Colonic mucosa (tissue), 4 donors: Measurements from ENCODE around the gene SYT1. TPM values are rescaled to one million over a fixed set of nuclear protein-coding genes. Genes with fewer than 3 reads are reported as not detected.

Experiments used
- DNase-seq: peaks from one replicate; pipeline ENCODE4 v3.0.0-alpha.2; 2020
- H3K27ac ChIP-seq: fragments of 200-600 bp; one replicate; pipeline ENCODE4 v1.8.0; 2021
- H3K27me3 ChIP-seq: fragments of 200-600 bp; one replicate; pipeline ENCODE4 v1.8.0; 2021
- H3K36me3 ChIP-seq: fragments of 200-600 bp; one replicate; pipeline ENCODE4 v1.8.0; 2021
- H3K4me1 ChIP-seq: fragments of 200-600 bp; one replicate; pipeline ENCODE4 v1.8.0; 2021; ENCODE audit warnings: mild to moderate bottlenecking
- H3K4me3 ChIP-seq: fragments of 200-600 bp; one replicate; pipeline ENCODE4 v1.8.0; 2021
- H3K9ac ChIP-seq, 2 donors: one replicate each; pipeline ENCODE4 v1.7.0; 2013; ENCODE audit warnings: control low read depth in 2 of 2, low read depth in 2 of 2, low read length in 2 of 2
- H3K9me3 ChIP-seq: fragments of 200-600 bp; one replicate; pipeline ENCODE4 v1.8.0; 2021
- intact Hi-C: fragments of 100-400 bp; cut with DNase I; formaldehyde crosslinking; loops from one replicate; pipeline ENCODE4 v1.14.1; 2022
- total RNA-seq, 2 donors: library from RNA; stranded (reverse); fragmentation: NEBNext Ultra II Directional in 1 of 2; extraction: Animal tissue kit (Norgen Biotek cat#: 25700) in 1 of 2; gene quantifications; one replicate each; pipeline ENCODE4 v1.2.1, GENCODE V29; 2021
- TF ChIP-seq, protein P1 (sequence below): fragments of 200-600 bp; IDR thresholded peaks from one replicate; pipeline ENCODE4 v1.8.0; 2022; ENCODE audit warnings: antibody characterized with exemption, mild to moderate bottlenecking
- donor health status: healthy.
- donor health status: DM: no; HTN: no; CAD: no.
- donor health status: DM: no; HTN: no; CAD: no.

Gene SYT1
- total RNA-seq, 2 donors from 2014 or later, result 0.94 to 3.2 TPM

DNA sequence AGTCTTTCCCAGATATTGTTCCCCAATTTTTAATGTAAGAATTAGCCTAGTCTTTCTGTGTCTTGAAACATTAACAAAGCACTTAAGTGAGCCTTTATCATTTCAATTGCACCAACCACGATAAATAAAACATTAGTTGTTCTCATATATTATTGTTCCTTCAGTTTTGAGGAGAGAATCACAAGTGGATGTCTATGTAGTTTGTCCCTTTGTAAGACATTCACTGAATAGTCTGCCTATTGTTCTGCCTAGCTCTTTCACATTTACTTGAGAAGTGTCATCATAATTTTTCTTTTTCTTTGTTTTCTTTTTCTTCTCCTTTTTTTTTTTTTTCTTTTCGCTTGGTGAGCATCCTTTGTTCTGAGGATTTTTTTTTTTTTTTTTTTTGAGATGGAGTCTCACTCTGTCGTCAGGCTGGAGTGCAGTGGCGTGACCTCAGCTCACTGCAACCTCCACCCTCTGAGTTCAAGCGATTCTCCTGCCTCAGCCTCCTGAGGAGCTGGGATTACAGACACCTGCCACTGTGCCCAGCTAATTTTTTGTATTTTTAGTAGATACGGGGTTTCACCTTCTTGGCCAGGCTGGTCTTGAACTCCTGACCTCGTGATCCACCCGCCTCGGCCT is 129.7 kb downstream of the SYT1 start:
- DNase-seq, result no peak
- H3K36me3 ChIP-seq, result no peaks in the 10 kb centered on the region
- intact Hi-C loops, result no loop called here
- H3K4me3 ChIP-seq, result no peak overlapping the region
- no peaks in the 10 kb centered on the region for H3K4me1 ChIP-seq
- no peak overlapping the region for H3K9ac ChIP-seq
- no peak overlapping the region for H3K27ac ChIP-seq
- TF ChIP-seq, protein P1, sequence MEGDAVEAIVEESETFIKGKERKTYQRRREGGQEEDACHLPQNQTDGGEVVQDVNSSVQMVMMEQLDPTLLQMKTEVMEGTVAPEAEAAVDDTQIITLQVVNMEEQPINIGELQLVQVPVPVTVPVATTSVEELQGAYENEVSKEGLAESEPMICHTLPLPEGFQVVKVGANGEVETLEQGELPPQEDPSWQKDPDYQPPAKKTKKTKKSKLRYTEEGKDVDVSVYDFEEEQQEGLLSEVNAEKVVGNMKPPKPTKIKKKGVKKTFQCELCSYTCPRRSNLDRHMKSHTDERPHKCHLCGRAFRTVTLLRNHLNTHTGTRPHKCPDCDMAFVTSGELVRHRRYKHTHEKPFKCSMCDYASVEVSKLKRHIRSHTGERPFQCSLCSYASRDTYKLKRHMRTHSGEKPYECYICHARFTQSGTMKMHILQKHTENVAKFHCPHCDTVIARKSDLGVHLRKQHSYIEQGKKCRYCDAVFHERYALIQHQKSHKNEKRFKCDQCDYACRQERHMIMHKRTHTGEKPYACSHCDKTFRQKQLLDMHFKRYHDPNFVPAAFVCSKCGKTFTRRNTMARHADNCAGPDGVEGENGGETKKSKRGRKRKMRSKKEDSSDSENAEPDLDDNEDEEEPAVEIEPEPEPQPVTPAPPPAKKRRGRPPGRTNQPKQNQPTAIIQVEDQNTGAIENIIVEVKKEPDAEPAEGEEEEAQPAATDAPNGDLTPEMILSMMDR, result no peak
- no peaks in the 10 kb centered on the region for H3K9me3 ChIP-seq
- H3K27me3 ChIP-seq, result no peaks in the 10 kb centered on the region

- Histone ChIP-seq H3K27ac (no peak overlapping the region), H3K36me3 (no peaks in the 10 kb centered on the region), H3K27me3 (no peaks in the 10 kb centered on the region), H3K9ac (no peak overlapping the region), H3K4me1 (no peaks in the 10 kb centered on the region), H3K4me3 (no peak overlapping the region), H3K9me3 (no peaks in the 10 kb centered on the region)
- TF ChIP-seq, protein P1, result no peak
- intact Hi-C loops, result no loop called here
- DNase-seq, result no peak
Observed at GRCh38 chr12:79000501-79000900, 135.9 kb downstream of the SYT1 start.

- Histone ChIP-seq H3K36me3 (no peaks in the 10 kb centered on the region), H3K4me3 (no peak overlapping the region), H3K4me1 (no peaks in the 10 kb centered on the region), H3K27ac (no peak overlapping the region), H3K9me3 (no peaks in the 10 kb centered on the region), H3K27me3 (no peaks in the 10 kb centered on the region), H3K9ac (no peak overlapping the region)
- intact Hi-C loops, result no loop called here
- TF ChIP-seq, protein P1, result no peak
- no peak for DNase-seq
Observed at GRCh38 chr12:79001404-79001803, 136.8 kb downstream of the SYT1 start.

DNA sequence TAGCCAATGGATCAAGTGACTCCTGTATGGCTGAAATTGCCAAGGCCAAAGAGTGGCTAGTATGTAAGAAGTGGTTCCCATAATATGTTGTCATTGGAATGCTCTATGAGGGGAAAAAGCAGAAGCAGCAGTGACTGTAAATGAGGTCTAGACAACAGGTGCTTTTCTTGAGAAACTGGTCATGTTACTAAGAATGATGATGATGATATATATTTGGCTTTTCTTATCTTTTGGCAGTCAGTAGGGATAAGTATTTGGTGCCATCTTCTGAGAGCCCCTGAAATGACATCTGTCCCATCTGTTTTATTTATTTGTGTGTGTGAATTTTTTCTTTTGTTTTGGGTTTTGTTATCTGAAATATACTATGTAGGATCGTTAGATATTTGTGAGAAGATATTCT is 141.7 kb downstream of the SYT1 start:
- H3K36me3 ChIP-seq, result no peaks in the 10 kb centered on the region
- H3K27me3 ChIP-seq, result no peaks in the 10 kb centered on the region
- TF ChIP-seq, protein P1, result no peak
- no peak overlapping the region for H3K9ac ChIP-seq
- H3K4me1 ChIP-seq, result no peaks in the 10 kb centered on the region
- H3K9me3 ChIP-seq, result no peaks in the 10 kb centered on the region
- no peak overlapping the region for H3K4me3 ChIP-seq
- DNase-seq, result no peak
- H3K27ac ChIP-seq, result no peak overlapping the region
- intact Hi-C loops, result no loop called here

- intact Hi-C loops, result no loop called here
- TF ChIP-seq, protein P1, result no peak
- Histone ChIP-seq H3K4me1 (no peaks in the 10 kb centered on the region), H3K4me3 (no peak overlapping the region), H3K9me3 (no peaks in the 10 kb centered on the region), H3K36me3 (no peaks in the 10 kb centered on the region), H3K27me3 (no peaks in the 10 kb centered on the region), H3K27ac (no peak overlapping the region), H3K9ac (no peak overlapping the region)
- DNase-seq, result no peak
Observed at GRCh38 chr12:79008591-79008990, 144.0 kb downstream of the SYT1 start.
